Renal cortical epithelial cell (primary cell): ENCODE data around the gene ESPN. TPM values are rescaled to one million over a fixed set of nuclear protein-coding genes. Genes with fewer than 3 reads are reported as not detected.
"Not testable (repeated sequence)": the region's sequence is repeated elsewhere in the genome, so short reads cannot be mapped to it uniquely, and the experiment has no call there.

Experiments used
- DNase-seq: peaks from one replicate; pipeline ENCODE4 v3.0.0-alpha.2; 2011; ENCODE audit warnings: low read depth
- total RNA-seq: library from RNA; depleted of rRNA; stranded (reverse); fragments of >200 nt; gene quantifications from 2 replicates; pipeline ENCODE4 v1.2.3, GENCODE V29; 2014

ESPN gene, protein sequence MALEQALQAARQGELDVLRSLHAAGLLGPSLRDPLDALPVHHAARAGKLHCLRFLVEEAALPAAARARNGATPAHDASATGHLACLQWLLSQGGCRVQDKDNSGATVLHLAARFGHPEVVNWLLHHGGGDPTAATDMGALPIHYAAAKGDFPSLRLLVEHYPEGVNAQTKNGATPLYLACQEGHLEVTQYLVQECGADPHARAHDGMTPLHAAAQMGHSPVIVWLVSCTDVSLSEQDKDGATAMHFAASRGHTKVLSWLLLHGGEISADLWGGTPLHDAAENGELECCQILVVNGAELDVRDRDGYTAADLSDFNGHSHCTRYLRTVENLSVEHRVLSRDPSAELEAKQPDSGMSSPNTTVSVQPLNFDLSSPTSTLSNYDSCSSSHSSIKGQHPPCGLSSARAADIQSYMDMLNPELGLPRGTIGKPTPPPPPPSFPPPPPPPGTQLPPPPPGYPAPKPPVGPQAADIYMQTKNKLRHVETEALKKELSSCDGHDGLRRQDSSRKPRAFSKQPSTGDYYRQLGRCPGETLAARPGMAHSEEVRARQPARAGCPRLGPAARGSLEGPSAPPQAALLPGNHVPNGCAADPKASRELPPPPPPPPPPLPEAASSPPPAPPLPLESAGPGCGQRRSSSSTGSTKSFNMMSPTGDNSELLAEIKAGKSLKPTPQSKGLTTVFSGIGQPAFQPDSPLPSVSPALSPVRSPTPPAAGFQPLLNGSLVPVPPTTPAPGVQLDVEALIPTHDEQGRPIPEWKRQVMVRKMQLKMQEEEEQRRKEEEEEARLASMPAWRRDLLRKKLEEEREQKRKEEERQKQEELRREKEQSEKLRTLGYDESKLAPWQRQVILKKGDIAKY
- 0.25 TPM in 1 of 2 replicates, not detected in the other for total RNA-seq

GRCh38 chr1:6424619-6425593, at the start of gene ESPN:
Gene ESPN (plus strand): TSS chr1:6424776. CDS start chr1:6424956, 180 bp downstream.
- DNase-seq: no peak

DNA sequence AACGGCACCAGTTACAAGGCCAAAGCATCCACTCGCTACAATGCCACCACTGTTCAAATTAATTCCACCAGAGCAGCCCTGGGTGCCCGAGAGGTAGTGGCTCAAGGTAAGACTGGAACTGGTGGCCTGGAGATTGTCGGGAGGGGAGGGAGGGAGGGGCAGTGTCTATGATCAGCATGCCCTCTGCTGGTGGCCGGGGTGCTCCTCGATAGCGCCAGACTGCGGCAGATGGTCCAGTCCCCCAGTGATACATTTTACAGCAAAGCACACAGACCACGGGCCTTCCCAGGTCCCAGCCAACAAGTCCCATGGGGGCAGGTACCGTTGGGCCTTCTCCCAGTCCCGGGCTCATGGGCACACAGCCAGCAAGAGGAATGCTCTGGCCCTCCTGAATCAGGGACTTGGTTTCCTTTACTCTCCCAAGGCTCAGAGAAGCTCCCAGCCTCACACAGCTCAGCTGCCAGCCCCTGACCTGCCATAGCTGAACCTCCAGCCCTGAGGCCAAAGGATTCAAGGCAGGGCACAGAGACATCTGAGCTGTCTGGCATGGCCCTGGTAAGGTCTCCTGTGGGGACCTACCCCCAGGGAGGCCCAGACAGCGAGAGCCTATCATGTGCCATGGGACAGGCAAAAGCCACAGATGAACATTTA, 46.4 kb upstream of the ESPN start:
- no peak for DNase-seq

DNA sequence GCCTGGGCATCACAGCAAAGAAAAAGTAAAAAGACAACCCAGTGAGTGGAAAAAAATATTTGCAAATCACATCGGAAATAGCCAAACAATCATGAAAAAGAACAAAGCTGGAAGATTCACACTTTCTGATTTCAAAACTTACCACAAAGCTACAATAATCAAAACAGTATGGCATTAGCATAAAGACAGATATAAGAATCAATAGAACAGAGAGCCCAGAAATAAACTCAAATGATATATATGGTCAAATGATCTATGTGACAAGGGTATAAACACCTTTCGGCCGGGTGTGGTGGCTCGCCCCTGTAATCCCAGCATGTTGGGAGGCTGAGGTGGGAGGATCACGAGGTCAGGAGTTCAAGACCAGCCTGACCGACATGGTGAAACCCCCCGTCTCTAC, 44.5 kb upstream of the ESPN start:
- no peak for DNase-seq

DNA sequence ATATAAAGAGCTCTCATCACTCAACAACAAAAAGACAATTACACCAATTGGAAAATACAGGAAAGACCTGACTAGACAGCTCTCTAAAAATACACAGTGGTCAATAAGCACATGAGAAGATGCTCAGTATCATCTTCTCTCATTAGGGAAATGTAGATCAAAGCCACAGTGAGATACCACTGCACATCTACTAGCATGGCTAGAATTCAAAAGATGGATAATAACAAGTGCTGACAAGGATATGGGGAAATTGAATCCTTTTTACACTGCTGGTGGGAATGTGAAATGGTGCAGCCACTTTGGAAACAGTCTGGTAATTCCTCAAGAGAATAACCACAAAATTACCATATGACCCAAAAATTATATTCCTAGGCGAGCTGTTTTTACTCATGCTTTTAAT, 40.4 kb upstream of the ESPN start:
- DNase-seq: no peak

DNA sequence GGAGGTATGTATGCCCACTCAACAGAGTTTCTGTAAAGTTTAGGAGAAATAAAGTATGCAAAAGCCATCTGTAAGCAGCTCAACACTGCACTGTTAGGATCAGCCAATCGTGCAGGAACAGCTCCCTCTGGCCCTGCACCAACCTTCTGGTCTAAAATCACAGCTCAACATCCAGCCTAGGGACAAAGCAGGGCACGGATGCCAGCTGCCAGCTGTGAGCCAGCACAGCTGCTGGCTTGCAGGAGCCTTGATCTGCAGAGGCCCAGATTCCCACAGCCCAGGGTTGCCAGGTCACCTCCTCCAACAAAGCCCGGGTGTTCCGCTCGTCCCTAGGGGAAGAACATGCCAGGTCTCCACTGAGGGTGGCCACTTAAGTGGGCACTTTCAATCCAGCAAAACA, 39.6 kb upstream of the ESPN start:
- DNase-seq: no peak

DNA sequence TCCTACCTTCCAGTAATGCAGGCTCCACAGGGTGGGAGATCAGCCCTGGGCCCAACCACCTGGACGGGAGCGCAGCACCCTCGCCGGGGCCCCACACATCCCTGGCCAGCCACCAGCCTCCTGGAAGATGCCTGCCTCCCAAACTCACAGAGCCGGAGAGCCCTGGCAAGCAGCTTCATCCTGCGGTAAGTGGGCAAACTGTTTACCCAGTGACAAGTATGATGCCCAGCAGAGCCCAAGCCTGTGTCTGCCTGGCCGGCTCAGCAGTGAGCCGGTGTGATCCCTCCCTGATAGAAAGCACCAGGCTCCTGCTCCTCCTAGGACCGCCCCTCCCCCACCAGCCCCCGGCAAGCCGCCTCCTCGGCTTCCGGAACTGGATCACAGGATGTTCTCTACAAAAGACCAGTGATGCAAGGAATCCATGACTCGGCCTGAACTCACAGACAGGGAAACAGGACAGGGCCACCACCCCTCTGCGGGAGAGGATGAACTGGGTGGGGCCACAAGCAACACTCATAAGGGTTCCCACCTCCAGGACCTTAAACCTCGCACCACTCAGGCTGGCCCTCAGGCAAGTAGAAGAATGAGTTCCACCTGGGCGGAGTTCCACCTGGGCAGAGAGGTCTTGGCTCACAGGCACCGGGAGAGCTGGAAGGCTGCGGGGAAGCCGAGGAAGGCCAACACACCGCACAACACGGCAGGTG, 38.9 kb upstream of the ESPN start:
- DNase-seq: peak; percentile 64

DNA sequence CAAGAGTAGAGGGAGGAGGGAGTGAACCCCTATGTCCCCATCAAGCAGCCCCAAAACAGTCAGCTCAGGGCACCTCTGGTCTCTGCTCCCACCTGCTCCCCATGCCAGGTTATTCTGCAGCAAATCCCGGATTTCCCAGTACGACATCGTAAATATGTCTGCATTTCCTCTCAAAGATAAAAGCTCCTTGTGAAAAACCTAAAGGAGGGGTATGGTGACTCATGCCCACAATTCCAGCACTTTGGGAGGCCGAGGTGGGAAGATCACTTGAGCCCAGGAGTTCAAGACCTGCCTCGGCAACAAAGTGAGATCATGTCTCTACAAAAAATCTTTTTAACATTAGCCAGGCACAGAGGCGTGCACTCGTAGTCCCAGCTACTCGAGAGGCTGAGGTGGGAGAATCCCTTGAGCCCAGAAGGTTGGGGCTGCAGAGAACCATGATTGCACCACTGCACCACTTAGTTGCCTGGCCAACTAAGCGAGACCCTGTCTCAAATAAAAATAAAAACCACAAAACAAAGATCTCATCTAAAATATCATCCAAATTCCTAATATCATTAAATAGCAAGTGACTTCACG, 38.1 kb upstream of the ESPN start:
- peak; percentile 25 for DNase-seq

DNA sequence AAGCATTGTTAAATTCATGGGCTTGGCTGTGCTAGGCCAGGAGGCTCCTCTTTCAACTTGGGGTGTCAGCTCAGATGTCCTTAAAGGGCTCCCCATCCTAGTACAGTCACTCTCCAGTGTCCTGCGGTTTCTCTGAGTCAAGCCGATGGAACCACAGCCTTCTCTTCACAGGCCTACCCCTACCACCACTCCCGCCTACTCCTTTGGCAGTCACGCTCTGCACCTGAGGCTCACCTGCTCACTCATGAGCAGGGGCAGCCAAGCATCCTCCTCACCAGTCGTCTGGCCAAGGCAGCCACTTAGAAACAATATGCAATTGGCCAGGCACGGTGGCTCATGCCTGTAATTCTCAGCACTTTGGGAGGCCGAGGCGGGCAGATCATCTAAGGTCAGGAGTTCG, 34.6 kb upstream of the ESPN start:
- DNase-seq: no peak

DNA sequence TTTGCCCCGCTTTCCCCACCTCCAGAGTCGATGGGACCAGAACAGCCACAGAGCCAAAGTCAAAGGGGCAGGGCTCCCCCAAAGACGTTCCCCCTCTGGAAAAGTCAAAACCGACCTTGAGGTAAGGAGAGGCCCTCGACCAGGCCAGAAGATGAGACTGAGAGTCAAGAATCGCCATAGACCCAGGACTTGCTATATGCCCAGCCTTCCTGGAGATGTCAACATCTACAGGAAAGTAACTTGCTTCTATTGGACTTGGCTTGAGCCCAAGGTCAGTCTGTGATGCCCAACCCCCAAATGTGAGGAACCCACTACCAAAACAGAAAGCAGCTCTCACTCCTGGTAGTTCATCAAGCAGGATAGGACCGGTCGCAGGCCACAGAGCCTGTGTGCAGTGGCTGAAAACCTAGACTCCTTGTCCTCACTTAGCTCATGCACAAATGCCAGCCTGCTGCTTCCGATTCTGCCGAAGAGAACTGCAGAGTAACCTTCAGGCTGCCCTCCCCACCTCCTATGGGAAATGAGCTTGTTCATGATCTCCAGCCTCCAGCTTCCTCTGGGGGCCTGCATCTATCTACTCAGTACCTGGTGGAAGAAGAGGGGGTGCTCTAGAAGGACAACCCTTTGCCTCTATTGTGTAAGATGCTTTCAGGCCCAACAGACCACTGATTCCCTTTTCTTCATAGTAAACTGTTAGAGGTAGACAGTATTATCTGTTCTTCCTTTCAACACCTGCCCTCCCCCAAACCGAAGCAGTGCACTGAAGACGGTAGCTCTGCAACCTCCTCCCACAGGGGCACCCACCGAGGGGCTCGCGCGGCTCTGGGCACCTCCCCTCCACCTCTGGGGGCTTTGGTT, 32.4 kb upstream of the ESPN start:
- DNase-seq: peak; percentile 36

DNA sequence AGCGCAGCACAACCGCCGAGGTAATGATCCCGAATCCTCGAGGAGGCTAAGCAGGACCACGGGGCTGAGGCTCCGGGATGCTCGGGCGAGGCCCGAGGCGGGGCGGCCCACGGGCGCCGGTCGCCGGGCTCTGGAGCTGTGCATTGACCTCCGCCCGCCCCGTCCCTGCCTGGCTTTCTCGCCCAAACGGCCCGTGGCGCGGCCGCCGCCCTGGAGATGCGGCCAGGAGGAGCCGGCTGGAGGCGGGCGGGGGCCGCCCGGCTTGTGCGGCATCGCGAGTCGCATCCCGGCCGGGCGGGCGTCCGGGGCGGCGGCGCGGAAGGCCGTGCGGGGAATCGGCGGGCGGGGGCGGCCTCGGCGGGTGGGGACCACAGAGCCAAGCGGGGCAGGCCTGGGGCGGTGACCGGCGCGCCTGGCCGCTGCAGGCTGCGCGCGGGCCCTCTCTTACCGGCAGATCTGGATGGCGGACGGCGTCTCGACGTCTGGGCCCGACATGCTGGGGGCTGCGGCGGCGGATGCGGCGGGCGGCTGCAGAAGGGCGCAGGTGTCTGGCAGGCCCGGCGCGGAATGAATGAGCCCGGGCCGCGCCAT, 31.7 kb upstream of the ESPN start:
- no peak for DNase-seq

- DNase-seq: peak; percentile 55
Measured at GRCh38 chr1:6393400-6394187, 31.0 kb upstream of the ESPN start, which contains the start of gene ACOT7. Gene ACOT7 (minus strand): TSS chr1:6393767. CDS start chr1:6393399, 368 bp downstream.

- DNase-seq: not testable (repeated sequence)
Measured at GRCh38 chr1:6395130-6395529, 29.4 kb upstream of the ESPN start.

DNA sequence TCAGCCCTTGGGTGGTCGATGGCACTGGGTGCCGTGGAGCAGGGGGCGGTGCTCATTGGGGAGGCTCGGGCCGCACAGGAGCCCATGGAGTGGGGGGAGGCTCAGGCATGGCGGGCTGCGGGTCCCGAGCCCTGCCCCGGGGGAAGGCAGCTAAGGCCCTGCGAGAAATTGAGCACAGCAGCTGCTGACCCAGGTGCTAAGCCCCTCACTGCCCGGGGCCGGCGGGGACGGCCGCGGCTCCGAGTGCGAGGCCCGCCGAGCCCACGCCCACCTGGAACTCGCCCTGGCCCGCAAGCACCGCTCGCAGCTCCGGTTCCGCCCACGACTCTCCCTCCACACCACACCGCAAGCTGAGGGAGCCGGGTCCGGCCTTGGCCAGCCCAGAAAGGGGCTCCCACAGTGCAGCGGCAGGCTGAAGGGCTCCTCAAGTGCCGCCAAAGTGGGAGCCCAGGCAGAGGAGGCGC, 28.8 kb upstream of the ESPN start:
- not testable (repeated sequence) for DNase-seq

GRCh38 chr1:6396998-6397397, 27.6 kb upstream of the ESPN start:
- DNase-seq: no peak

GRCh38 chr1:6397844-6398441, 26.6 kb upstream of the ESPN start:
- DNase-seq: no peak

DNA sequence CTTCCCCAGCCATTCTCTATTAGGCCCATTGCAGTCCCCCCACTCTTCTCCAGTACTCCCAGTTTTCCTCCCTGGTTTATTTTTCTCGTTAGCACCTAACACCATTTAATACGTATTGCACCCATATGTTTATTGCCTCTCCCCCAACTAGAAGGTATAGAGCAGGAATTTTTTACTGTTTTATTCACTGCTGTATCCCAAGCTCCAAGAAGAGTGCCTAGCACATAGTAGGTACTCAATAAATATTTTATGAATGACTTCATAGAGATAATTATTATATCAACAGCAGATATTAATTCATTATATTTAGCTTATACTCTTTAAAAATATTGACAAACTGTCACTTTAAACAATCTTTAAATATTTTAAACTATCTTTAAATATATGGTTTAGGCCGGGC, 25.3 kb upstream of the ESPN start:
- DNase-seq: no peak

GRCh38 chr1:6401673-6402072, 22.9 kb upstream of the ESPN start:
- no peak for DNase-seq
